ENCODE results near the gene BAG3.
"Not testable (repeated sequence)": the region's sequence is repeated elsewhere in the genome, so short reads cannot be mapped to it uniquely, and the experiment has no call there.

Gene BAG3

DNA sequence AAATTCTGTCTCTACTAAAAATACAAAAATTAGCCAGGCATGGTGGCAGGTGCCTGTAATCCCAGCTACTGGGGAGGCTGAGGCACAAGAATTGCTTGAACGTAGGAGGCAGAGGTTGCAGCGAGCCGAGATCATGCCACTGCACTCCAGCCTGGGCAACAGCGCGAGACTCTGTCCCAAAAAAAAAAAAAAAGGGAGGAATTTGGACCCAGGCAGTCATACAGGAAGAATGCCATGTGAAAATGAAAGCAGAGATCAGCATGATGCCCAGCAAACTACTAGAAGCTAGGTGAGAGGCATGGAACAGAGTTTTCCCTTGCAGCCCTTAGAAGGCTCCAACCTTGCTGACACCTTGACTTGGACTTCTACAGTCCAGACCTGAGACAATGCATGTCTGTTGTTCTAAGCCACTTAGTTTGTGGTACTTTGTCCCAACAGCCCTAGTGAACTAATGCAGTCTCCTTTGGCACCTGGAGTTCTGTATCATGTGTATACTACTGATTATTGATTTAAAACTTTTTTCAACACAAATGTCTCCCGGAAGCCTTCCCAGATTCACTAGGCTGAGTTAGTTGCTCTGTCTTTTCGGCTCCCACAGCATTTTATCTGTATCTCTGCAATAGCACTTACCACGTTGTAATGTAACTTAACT is 10.2 kb upstream of the BAG3 start:
- no peak for DNase-seq

DNA sequence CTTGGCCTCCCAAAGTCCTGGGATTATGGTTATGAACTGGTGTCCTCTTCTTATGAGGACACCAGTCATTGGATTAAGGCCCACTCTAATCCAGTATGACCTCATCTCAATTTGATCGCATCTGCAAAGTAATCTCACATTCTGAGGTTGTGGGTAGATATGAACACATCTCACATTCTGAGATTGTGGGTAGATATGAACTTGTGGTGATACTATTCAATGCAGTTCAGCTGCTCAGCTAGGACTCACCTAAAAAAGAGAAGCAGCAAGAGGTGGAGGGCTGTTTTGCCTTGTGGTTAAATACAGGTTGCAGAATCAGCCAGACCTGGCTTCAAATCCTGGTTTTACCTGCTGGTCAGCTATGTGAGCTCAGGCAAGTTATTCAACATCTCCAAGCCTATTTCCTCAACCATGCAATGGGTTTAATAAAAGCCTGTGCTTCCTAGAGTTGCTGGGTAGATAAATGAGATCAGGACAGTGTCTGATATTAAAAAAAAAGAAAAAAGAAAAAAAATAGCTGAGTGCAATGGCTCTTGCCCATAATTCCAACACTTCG is 8.5 kb upstream of the BAG3 start:
- DNase-seq: no peak

DNA sequence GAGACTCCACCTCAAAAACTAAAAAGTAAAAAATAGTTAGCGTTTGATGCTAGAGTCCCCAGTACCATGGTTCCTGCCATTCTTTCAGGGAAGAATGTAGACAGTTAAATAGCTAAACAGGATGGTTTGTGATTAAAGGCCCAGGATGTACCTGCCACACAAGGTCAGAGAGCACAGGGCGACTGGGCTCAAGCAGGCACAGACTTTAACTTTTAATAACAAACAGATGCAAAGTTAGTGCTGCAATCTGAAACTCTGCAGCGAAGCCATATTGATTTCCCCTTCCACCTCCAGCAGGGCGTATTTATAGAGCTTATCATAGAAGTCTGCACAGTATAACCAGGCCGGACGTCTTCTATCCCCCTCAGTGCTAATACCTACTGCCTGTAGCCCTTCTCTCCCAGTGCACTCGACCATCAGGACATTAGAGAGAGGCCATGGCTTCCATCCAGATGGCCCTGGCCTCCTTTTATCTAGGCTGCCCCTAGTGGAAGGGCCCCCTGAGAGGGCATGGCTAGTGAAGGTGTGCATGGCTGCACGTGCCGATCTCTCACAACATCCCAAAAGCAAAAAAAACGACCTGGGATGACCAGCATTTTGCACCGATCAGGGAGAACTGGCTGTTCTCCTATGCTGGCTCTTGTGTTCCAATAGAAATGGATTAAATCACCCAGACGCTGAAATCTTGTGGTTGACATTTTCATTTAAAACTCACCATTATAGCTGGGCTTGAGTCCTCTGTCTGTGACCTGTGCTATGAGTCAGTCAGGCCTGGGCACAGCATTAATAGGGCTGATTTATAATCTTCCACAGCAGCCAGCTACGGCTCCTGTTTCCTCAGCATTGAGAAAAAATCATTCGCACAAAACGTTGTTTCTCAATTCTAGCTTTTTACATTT is 7.6 kb upstream of the BAG3 start:
- no peak for DNase-seq

DNA sequence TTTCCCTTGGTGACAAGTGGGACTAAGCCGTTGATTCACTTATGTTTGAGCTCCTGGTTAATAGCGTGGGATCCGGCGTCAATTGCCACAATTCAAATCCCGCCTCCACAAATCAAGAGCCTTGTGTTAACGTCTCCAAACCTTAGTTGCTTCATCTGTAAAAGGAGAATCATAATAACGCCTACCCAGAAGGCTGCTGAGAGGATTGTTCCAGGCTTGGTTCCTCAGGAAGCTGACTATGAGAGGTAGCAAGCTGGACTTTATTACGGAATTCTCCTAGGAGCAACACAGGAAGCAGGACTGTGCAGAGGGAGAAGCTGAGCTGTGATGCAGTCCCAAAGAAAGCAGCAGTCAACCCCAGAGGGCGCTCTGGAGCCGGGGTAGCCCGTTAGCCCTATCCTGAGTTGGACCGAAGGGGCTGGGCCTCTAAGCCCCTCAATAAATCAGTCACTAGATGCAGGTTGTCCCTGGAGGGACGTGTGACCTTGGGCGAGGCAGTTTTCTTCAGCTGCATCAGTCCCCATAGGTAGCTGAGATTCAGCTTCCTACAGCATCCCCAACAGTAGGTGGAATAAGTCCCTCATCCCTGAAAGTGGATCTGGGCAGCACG is 6.9 kb upstream of the BAG3 start:
- DNase-seq: no peak

DNA sequence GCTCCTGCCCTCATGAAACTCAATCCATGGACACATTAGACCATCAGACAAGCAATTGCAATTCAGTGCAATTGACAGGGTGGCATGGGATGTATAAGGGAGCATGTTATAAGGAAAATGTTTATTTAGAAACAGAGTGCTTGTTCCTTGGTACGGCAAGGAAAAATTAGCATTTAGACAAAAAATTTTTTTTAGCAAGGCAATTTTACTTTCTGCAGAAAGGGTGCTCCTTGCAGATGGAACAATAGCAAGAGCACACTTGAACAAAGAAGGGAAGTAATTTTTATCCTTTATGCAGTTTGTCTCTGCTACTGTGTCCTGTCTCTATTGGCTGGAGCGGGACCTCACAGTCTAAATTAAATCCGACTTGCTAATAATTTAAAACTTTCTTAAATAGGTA is 6.2 kb upstream of the BAG3 start:
- no peak for DNase-seq

DNA sequence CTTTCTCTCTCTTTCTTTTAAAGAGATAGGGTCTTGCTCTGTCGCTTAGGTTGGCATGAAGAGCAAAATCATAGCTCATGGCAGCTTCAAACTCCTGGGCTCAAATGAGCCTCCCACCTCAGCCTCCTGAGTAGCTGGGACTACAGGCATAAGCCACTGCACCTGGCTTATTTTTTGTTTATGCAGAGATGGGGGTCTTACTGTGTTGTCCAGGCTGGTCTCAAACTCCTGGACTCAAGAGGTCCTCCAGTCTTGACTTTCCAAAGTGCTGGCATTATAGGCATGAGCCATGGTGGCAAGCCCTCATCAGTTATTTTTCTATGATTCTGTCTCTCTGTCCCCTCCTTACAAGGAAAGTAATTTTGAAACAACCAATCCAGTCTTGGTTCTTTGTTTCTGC is 1.1 kb upstream of the BAG3 start:
- DNase-seq: no peak

DNA sequence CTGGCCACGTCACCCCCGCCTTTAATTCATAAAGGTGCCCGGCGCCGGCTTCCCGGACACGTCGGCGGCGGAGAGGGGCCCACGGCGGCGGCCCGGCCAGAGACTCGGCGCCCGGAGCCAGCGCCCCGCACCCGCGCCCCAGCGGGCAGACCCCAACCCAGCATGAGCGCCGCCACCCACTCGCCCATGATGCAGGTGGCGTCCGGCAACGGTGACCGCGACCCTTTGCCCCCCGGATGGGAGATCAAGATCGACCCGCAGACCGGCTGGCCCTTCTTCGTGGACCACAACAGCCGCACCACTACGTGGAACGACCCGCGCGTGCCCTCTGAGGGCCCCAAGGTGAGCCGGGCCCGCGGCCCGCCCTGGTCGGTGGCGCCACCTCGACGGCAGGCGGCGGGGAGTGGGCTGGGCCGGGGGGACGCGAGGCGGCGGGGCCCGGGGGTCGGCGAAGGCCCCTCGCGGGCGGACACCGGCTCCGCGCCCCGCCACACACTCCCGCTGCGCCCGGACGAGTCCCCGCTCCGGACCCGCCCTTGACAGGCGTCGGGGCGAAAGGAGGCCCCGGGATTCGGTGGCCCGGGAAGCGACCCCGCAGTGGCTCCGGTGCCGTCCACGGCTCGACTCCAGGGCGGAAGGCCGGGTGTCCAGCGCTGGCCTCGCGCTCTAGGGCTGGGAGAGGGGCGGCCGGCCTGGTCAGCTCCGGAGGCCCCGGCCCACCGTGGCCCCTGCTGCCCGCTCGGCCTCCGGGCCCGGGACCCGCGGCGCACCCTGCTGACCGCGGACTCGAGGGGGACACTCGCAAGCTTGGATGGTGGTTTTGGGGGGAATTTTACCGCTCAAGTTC is 557 bp downstream of the BAG3 start:
- peak; percentile 85 for DNase-seq

DNA sequence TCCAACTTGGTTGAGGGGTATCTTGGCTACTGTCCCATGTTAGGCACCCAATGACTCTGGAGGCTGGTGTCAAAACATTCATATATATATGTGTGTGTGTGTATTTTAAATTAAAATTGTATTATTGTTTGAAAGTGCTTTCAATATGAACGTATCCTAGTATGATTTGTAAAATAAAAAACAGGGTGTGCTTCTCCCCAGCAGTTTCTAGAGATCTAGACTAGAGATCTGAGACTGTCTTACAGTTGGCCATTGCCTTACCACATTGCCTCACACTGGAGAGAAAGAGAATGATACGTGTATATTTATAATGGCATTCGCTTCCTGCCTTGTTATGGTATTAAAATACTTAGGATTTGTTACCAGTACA is 1.2 kb downstream of the BAG3 start:
- DNase-seq: no peak

DNA sequence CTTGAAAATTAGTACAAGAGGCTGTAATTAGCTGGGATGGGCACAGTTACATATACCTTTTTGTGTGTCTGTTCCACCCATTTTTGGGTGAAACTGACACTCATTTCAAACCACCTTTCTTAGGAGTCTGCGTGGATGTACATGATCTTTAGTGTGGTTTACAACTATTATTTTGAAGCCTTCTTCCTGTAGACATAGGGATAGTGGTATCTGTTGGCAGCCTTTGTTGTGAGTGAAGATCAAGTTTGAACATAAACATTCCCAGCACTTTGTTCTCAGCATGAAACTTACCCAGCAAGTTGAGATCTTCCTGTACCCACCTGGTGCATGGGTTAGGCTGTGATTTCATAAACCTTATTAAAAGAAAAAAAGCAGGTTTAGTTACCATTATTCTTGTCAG is 2.0 kb downstream of the BAG3 start:
- no peak for DNase-seq

DNA sequence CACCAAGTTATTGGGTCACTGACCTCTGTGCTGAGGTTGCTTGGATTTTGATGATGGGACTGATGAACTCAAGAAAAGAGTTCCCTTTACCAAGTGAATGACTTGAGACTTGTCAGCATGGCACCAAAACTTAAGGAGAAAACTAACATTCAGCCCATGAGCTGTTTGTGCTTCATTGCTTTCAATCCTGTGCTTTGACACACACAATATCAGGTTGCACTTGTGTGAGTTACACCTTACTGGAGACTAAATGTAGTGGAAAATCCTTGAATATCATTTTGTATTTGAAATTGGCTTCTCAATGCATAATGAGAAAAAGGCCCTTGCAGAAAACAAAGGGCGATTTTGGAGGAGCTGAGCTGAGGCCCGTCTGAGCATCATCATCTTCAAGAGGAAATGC is 2.7 kb downstream of the BAG3 start:
- no peak for DNase-seq

DNA sequence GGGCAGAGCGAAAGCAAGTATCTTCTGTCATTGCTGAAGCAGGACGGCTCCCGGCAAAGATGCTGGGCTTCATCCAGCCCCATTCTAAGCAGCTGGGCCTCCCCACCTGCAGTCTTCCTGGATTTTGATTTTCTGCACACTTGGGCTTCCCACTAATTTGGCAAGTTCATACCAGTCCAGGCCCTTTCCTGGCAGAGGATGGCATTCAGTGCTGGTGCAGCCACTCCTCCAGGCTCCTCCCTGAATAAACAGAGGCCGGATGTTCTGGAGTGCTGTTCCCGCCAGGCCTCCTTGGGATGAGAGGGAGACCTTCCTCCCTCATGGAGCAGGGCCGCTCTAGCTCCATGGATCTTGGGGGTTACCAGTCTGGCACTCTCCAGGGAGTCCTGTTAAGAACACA is 3.4 kb downstream of the BAG3 start:
- DNase-seq: no peak

DNA sequence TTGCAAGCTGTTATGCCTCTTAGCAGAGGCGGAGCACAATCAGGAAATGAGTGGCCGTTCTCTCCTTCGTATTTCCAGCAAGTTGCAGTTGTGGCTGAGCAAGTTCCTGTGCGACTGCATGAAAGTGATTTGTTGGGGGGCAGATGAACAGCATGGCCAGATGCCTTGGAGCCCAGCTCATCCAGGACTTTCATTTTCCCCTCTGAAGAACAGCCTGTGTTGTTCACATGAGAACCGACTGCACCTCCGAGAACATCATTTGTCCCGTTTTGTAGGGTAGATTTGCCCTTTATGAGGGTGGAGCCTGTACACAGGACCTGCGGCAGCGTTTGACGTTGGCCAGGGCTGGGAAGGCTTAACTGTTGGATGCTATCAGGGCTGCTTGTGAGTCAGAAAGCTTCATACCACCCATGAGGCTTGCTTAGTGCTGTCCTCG is 4.4 kb downstream of the BAG3 start:
- no peak for DNase-seq

DNA sequence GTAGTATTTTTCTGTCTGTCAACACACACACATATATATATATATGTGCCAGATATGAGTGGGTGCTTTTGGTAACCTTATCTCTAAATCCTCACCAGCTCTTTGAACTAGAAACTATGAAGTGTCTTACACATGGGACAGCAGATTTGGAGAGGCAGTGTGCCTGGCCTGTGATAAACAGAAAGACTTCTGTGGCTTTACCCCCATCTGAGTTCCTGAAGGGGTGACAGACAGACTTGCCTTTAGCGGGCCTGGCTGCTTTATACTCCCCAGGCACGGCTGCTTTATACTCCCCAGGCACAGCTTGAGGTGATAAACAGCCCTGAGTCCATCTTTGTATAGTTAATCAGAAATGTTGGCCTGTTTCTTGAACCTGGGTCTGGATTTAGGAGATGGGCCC is 5.6 kb downstream of the BAG3 start:
- no peak for DNase-seq

DNA sequence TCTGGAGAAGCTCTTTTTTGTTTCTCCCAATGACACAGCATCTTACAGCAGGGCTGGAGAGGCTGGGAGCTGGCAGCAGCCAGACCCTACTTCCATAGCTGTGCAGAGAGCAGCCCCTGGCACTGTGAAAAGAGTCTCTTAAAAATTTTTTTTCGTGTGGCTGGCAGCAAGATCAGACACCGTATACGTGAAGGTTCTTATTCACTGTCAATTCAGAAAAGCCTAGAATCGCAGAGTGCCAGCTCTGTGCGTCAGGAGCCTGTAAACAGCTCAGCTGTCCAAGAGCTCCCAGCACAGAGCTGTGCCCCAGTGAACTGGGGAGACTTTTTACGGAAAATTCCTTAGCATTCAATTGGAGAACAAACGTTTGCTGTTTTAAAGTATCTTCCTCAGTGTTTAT is 6.5 kb downstream of the BAG3 start:
- DNase-seq: no peak

DNA sequence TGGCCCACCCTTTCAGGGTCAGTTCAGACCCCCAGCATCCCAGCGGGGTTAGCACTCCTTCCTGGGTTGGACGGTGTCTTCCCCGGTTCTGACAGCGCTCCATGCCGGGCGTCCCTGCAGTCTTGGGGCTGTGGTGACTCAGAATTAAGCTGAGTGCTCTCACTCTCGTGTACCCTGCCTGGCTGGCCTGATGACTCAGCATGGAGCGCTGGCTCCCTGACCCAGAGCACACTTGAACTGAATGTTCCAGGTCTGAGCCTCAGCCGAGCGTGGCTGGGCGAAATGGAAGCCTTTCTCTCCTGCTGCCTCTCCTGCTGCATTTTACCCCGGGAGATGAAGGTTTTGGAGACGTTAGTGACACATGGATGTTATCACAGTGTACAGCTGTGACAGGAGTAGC is 7.1 kb downstream of the BAG3 start:
- peak; percentile 56 for DNase-seq

DNA sequence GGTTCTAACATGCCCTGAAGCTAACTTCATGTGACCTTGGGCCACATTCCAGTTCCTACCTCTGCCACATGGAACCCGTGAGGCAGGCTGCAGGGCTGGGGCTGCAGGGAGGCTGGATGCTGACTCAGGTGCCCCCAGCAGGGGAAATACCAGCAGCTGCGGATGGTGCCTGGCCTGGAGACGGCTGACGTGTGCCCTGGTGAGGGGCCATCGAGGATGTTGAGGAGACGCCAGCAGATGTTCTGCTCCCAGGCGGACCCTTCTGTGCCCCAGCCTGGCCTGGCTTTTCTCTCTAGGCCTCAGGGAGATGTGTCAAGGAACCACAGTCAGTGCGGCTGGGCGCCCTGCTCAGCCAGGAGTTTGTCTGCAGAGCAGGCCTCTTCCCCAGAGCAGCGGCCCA is 8.8 kb downstream of the BAG3 start:
- DNase-seq: no peak

DNA sequence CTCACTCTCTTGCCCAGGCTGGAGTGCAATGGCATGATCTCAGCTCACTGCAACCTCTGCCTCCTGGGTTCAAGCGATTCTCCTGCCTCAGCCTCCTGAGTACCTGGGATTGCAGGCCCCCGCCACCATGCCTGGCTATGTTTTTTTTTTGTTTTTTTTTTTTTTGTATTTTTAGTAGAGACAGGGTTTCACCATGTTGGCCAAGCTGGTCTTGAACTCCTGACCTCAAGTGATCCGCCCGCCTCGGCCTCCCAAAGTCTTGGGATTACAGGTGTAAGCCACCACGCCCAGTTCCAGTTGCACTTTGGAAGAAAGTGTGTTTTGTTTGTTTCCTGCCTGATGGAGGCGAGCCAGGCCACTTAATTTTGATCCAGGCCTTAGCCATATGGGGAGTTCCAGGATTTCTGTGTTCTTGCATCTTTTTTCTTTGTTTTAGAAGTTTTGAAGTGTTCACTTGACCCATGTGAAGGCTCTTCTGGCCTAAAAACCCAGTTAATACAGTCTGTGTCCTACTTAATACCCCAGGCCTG is 11.0 kb downstream of the BAG3 start:
- not testable (repeated sequence) for DNase-seq

DNA sequence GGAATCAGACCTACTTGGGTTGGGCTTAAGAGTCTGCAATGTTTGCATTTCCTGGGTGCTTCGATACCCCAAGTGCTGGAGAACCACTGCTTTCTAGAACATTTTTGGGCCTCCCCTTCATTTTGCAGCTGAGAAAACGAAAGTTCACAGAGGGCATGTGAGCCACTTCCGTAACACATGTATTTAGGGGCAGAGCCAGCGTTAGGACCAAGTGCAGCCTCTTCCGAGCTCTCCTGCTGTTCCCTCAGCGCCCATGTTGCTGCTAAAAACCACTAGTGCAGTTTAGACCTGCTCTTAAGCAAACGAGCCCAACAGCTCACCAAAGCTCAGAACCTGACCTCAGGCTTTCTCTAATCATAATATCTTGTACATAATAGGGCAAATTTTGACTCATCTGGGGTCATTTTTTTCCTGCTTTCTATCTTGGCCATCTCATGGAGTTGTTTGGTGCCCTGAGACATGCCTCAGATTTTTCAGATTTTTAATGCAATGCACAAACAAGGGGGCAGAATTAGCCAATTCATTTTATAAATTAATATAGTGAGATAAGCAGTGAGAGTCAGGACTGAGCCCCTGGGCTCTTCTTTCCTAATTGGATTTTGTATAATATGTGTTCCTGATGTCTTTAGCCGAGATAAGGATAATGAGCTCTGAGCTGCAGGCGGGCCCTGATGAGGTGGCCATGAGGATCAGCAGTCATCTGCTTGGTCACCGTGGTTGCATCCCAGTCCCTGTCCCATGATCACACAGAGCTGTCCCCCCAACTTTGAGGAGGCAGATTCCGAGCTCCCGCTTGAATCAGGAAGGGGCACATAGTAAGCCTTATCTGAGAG is 12.9 kb downstream of the BAG3 start:
- no peak for DNase-seq

DNA sequence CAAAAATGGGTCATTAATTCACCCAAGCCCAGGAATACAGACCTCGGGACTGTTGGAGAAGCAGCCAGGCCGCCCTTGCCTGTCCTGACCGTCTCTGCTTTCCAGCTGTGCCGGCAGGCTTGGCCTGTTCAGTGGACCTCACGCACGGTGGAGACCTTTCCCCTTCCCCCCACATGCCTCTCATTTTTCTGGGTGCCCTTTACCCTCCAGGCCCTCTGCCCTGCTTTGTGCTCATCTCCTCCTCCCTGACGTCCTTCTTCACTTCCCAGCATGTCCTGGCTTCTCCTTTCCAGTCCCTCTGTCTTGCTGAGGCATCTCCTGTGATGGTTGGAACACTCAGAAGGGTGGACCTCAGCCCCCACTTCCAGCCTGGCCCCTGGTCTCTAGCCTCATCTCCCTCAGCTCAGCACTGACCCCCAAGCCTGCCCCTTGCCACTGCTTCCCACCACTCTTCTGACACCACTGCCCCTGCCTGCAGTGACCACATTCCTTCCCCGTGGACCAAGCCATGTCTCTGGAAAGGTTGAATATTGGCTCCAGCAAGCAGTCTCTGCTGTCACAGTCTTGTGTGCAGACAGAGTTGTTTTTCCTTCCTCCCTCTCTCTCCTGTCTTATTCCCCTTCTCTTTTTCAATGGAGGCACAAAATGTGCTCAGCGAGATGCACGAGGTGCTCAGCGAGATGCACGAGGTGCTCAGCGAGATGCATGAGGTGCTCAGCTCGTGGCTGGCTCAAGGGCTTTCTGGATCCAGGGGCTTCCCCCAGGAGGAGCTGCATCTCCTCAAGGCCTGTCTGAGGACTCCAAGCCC is 14.9 kb downstream of the BAG3 start:
- DNase-seq: peak; percentile 67

DNA sequence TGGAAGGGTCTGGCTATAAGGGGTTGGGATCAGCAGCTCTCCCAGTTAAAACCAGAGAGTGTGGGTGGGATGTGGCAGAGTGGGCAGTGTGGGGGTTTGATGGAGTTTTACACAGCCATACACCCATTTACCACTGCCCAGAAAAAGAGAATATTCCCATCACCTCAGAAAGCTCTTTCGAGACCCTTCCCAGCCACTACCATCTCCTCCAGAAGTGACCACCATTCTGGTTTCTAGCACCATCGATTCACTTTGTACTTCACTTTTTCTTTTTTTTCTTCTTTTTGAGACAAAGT is 15.5 kb downstream of the BAG3 start:
- DNase-seq: no peak
